ENCODE measurements around the gene HOXB1. TPM values are rescaled to one million over a fixed set of nuclear protein-coding genes. Genes with fewer than 3 reads are reported as not detected.
A peak's percentile ranks its signal among the peaks of the same experiment; 100 is the strongest.

HOXB1 gene
- total RNA-seq, 2 experiments from 2014 or later = not detected

DNA sequence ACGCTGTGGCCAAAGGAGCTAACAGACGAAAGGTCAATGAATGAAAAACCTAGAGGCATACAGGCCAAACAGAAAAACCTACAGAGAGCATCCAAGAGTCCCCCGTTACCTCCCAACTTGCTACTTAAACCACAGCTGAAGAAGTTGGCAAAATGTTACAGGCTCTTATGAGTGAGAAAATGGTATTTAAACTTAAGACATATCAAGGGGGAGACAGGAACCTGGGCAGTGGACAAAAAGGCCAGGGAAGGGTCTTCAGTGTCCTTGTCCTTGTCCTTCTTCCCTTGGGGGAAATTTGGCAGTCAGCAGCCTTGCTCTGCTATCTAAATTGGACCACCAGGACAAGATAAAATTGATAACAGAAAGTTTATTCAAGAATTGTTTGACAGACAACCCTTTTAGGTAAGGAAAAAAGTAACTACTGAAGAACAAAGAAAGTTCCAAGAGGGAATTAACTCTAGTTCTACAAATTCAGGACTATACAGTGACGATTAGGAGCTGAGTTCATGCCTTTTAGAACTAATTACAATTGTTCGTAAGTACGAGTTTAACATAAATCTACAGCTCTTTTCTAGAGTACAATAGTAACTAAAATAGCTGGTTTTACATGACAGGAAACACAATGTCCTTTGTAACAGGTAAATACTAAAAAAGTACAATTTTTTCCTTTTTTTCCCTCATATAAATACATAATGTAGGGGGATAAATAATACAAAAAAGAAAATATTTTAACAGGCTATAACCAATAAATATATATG, 17.9 kb upstream of the HOXB1 start:
- Mint-ChIP-seq H3K27ac (peak overlapping the region; percentile 79), H3K4me3 (no peak overlapping the region)

DNA sequence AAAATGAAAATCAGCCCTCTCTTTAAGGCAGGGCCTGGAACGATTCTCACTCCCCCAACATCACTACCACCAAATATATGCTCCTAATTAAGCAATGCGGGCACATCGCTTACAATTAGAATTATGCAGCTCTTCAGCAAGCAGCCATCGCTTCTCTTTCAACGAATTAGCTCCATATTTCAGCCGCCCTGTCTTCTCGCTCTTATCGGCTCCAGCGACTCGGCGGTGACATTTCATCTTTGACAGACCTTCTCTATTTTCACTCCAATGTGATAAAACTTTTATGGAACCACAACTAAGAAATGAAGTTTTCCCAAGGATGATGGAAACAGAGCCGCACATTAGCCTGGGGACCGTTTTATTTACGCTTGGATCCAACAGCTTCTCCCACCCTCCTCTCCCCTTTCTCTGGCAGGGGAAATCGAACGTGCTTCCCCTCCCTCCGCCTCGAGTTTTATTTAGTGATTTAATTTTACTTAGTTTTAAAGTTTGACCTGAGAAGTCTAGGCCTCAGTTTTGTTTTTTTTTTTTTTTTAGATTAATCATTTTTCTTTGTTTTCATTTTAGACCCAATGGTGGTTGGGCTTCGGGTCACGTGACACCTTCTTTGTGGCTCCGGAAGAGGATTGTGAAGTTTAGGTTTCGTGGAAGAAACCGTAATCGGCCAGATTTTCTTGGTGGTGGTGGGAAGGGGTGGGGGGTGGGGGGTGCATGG, 17.2 kb upstream of the HOXB1 start:
- peaks cover 48% of the 10 kb centered on the region for H3K4me1 ChIP-seq (ENCODE audit: insufficient read depth, low read length)
- POLR2A ChIA-PET = interaction anchor here (1.0 kb wide), 1 partner anchor 7 kb away, joined by 7 read pairs; no protein-coding TSS in a partner anchor
- DNase-seq (peak in 9 of 14 experiments; percentile 27 to 81 (median 44)), ATAC-seq (ENCODE audit: poor library complexity) (no peak)
- no peaks in the 10 kb centered on the region for H3K9me3 ChIP-seq (ENCODE audit: control insufficient read depth in 1 of 2, insufficient read depth in 1 of 2, low read length in 2 of 2)
- Mint-ChIP-seq H3K4me1 (ENCODE audit: low read depth) (peaks cover 38% of the 10 kb centered on the region), H3K27me3 (peaks cover 52% of the 10 kb centered on the region), H3K9me3 (no peaks in the 10 kb centered on the region), H3K36me3 (ENCODE audit: low read depth) (no peaks in the 10 kb centered on the region), H3K4me3 (peak overlapping the region; percentile 70), H3K27ac (peak overlapping the region; percentile 79)
- H3K27me3 ChIP-seq (ENCODE audit: control insufficient read depth in 1 of 2, insufficient read depth in 2 of 2, low read length in 2 of 2) = no peaks in the 10 kb centered on the region
- H3K27ac ChIP-seq (ENCODE audit: low read depth in 1 of 2, low read length in 2 of 2) = peak overlapping the region; percentile 49 to 60
- H3K36me3 ChIP-seq (ENCODE audit: insufficient read depth, low read length) = peaks cover 2% of the 10 kb centered on the region
- CTCF ChIA-PET = interaction anchor here (1.2 to 1.6 kb wide), 2 partner anchors 10 to 55 kb away, joined by 3 to 8 read pairs; no protein-coding TSS in a partner anchor
- TF ChIP-seq, protein P1, sequence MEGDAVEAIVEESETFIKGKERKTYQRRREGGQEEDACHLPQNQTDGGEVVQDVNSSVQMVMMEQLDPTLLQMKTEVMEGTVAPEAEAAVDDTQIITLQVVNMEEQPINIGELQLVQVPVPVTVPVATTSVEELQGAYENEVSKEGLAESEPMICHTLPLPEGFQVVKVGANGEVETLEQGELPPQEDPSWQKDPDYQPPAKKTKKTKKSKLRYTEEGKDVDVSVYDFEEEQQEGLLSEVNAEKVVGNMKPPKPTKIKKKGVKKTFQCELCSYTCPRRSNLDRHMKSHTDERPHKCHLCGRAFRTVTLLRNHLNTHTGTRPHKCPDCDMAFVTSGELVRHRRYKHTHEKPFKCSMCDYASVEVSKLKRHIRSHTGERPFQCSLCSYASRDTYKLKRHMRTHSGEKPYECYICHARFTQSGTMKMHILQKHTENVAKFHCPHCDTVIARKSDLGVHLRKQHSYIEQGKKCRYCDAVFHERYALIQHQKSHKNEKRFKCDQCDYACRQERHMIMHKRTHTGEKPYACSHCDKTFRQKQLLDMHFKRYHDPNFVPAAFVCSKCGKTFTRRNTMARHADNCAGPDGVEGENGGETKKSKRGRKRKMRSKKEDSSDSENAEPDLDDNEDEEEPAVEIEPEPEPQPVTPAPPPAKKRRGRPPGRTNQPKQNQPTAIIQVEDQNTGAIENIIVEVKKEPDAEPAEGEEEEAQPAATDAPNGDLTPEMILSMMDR (IDR thresholded peaks at IDR 0.05) = no peak
- intact Hi-C loops (cut with DNase I, micrococcal nuclease) = no loop called here
- H3K4me3 ChIP-seq (ENCODE audit: low read length) = peak overlapping the region; percentile 21

More for the DNA sequence above, 17.9 kb upstream of the HOXB1 start:
- DNase-seq (no peak), ATAC-seq (ENCODE audit: poor library complexity) (no peak)
- Histone ChIP-seq H3K9me3 (ENCODE audit: control insufficient read depth in 1 of 2, insufficient read depth in 1 of 2, low read length in 2 of 2) (no peaks in the 10 kb centered on the region), H3K27me3 (ENCODE audit: control insufficient read depth in 1 of 2, insufficient read depth in 2 of 2, low read length in 2 of 2) (no peaks in the 10 kb centered on the region), H3K4me1 (ENCODE audit: insufficient read depth, low read length) (peaks cover 44% of the 10 kb centered on the region), H3K36me3 (ENCODE audit: insufficient read depth, low read length) (peaks cover 2% of the 10 kb centered on the region), H3K4me3 (ENCODE audit: low read length) (peak overlapping the region; percentile 21), H3K27ac (ENCODE audit: low read depth in 1 of 2, low read length in 2 of 2) (peak overlapping the region; percentile 58 to 60)
- POLR2A ChIA-PET = interaction anchor here (0.7 kb wide), 1 partner anchor 140 kb away, joined by 3 read pairs; no protein-coding TSS in a partner anchor
- H3K27me3 Mint-ChIP-seq = peaks cover 55% of the 10 kb centered on the region
- CTCF ChIA-PET = interaction anchor here (0.9 to 1.2 kb wide), 2 partner anchors 9 kb away, joined by 3 read pairs; no protein-coding TSS in a partner anchor
- peaks cover 34% of the 10 kb centered on the region for H3K4me1 Mint-ChIP-seq (ENCODE audit: low read depth)
- TF ChIP-seq, protein P1 (IDR thresholded peaks at IDR 0.05) = no peak
- intact Hi-C loops (cut with DNase I, micrococcal nuclease) = no loop called here
- H3K36me3 Mint-ChIP-seq (ENCODE audit: low read depth) = no peaks in the 10 kb centered on the region
- H3K9me3 Mint-ChIP-seq = no peaks in the 10 kb centered on the region

- Mint-ChIP-seq H3K27ac (peak overlapping the region; percentile 79), H3K36me3 (ENCODE audit: low read depth) (no peaks in the 10 kb centered on the region), H3K4me3 (peak overlapping the region; percentile 50), H3K4me1 (ENCODE audit: low read depth) (peaks cover 45% of the 10 kb centered on the region), H3K27me3 (peaks cover 56% of the 10 kb centered on the region), H3K9me3 (no peaks in the 10 kb centered on the region)
- POLR2A ChIA-PET = interaction anchor here (1.0 kb wide), 1 partner anchor 8 kb away, joined by 7 read pairs; no protein-coding TSS in a partner anchor
- H3K4me3 ChIP-seq (ENCODE audit: low read length) = peak overlapping the region; percentile 21
- peak overlapping the region; percentile 31 to 49 for H3K27ac ChIP-seq (ENCODE audit: low read depth in 1 of 2, low read length in 2 of 2)
- ATAC-seq (ENCODE audit: poor library complexity) (no peak), DNase-seq (peak in 3 of 14 experiments; percentile 29 to 38 (median 31))
- no peaks in the 10 kb centered on the region for H3K9me3 ChIP-seq (ENCODE audit: control insufficient read depth in 1 of 2, insufficient read depth in 1 of 2, low read length in 2 of 2)
- peaks cover 54% of the 10 kb centered on the region for H3K4me1 ChIP-seq (ENCODE audit: insufficient read depth, low read length)
- intact Hi-C loops (cut with DNase I, micrococcal nuclease) = no loop called here
- CTCF ChIA-PET = interaction anchor here (1.6 kb wide), 1 partner anchor 54 kb away, joined by 8 read pairs; no protein-coding TSS in a partner anchor
- H3K36me3 ChIP-seq (ENCODE audit: insufficient read depth, low read length) = peaks cover 2% of the 10 kb centered on the region
- TF ChIP-seq, protein P1 (IDR thresholded peaks at IDR 0.05) = no peak
- H3K27me3 ChIP-seq (ENCODE audit: control insufficient read depth in 1 of 2, insufficient read depth in 2 of 2, low read length in 2 of 2) = no peaks in the 10 kb centered on the region
These were observed 16.4 kb upstream of the HOXB1 start for GRCh38 chr17:48546924-48547807.

Data from CD4-positive, alpha-beta T cell (primary cell).